COLO668 (cell line): Measurements from ENCODE around the gene PRELID1.
A peak's percentile ranks its signal among the peaks of the same experiment; 100 is the strongest.
"Not testable (repeated sequence)": the region's sequence is repeated elsewhere in the genome, so short reads cannot be mapped to it uniquely, and the experiment has no call there.

Source experiments
- DNase-seq: peaks from one replicate; lab custom pipeline; 2025; ENCODE audit not compliant: unreplicated experiment; lab: John Stamatoyannopoulos, UW

PRELID1 gene

DNA sequence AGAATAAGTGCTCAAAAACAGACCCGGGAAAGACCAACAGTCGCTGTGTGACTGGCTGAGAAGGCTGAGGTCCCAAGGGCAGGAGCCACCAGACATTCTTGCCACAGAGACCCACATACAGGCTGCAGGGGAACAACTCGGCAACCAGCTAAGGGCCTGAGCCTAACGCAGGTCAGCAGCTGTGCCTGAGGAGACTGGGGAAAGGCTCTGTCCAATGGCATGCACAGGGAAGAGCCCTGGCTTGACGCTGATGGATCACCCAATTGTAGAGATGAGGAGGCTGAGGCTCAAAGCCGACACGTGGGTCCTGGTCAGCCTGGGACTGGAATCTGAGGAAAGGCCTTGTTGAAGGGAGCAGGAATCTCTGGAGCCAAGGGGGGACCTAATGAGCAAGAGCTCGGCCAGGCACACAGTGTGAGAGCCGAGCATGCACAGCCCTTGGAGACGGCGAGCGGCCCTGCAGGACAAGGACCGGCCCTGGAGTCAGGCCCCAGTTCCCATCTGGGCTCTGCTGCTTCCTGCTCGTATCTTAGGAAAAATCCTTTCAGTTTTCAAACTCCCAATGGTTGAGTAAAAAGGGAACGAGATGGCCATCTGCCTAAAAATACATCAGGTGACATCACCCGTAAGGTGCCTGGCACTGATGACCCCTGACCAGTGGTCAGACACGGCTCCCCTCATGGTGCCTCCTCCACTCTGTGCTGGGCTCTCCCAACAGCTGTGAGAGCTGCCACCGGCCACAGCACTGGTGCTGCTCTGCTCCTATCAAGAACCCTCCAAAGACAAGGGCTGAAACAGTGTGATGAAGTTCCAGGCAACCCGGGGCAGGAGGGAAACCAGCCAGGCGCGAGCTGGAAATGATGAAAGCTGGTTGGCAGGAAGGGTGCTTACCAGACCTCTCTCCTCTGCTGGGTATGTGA, 31.4 kb downstream of the PRELID1 start:
- no peak for DNase-seq

DNA sequence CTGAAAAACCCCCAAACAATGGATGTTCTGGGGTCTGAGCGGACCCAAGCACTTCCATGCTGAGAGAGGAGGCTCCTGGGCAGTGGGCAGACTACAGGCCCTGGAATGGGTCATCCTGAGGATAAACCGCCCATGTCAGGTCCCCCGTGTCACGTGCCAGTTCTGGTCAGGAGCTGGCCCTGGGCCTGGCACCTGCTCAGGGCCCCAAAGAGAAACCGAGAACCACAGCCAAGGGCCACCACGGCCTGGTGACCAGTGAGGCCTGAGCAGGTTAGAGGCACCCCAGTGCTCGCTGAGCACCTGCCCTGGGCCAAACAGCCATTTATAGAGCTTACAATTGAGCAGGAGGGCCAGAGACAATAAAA, 32.1 kb downstream of the PRELID1 start:
- no peak for DNase-seq

DNA sequence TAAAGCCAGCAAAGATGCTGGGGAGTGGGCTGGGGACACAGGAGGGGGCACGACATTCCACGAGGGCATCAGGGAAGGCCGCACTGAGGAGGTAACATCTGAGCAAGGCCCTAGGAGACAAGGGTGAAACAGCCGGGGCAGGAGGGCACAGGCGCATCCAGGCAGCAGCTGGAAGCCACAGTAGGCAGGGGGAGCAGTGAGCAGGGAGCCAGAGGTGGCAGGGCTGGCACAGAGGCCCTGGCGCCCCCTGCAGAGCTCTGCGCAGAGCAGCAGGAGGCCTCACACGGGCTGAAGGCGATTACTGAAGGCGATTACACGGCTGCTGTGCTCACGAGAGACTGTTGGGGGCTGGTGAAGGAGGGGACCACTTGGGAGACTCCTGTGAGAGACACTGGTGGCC, 32.5 kb downstream of the PRELID1 start:
- DNase-seq: peak; percentile 21

DNA sequence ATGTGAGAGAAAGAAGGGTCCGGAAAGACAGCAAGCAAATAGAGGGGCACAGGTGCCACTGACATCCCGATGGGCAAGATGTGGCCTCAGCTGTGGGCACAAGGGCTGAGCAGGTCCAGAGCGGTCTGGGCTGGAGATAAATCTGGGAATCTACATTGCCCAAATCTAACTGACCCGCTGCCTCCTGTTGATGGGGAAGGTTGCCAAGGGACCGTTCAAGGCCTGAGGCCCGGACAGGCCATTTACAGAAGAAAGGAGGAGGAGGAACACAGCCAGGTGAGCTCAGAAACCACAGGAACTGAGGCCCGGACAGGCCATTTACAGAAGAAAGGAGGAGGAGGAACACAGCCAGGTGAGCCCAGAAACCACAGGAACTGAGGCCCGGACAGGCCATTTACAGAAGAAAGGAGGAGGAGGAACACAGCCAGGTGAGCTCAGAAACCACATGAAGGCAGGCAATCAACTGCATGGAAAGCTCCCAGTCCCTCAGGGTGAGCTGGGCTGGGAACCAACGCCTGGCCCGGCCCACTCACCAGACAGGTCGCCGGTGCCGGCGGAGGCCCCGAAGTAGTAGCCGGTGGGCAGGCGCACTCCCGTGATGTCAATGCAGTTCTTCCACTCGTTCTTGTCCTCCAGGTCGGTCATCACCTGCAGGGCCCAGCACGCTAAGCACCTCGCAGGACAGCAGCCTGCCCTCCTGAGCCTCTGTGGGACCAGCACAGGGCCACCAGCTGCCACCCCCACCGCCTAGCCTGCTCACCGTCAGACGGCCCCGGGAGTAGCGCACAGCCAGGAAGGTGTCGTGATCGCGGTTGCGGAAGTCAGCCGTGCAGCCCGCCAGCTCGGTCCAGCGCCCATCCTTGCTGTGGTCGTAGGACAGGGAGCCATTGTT, 33.2 kb downstream of the PRELID1 start:
- DNase-seq: no peak

DNA sequence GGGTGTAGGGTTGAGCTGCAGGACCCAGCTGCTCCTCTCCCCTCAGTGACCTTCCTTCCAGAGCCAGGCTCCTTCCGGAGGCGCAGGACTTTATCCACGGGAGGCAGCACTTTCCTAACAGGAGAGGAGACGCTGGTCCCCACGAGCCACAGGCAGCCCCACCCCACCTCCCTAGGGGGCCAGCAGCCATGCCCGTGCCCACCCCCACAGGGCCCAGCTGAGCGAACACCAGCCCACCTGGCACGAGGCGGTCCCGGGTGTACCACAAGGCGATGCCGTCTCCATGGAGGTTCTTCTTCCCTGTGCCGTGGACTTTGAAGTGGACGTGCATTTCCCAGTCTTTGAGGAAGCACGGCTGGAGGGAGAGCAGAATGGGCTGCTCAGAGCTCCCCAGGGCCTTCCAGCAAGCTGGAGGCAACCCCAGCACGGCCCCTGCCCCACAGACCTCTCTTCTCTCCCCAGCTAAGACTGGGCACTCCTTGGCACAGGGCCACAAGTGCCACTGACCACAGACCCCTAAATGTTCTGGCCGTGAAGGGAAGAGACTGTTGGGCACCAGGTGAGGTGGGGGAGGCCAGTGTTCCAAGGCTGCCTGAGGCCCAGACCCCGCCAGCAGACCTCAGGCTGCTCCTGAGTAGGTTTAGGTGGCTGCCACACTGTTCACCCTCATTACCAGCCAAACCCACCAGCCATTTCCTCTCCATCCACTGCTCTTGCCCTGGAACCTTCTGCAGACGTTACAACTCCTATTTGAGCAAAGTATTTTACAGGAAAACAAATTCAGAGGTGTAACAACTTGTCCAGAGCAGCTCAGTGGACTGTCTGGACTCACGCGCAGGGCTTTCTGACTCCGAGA, 34.9 kb downstream of the PRELID1 start:
- no peak for DNase-seq

DNA sequence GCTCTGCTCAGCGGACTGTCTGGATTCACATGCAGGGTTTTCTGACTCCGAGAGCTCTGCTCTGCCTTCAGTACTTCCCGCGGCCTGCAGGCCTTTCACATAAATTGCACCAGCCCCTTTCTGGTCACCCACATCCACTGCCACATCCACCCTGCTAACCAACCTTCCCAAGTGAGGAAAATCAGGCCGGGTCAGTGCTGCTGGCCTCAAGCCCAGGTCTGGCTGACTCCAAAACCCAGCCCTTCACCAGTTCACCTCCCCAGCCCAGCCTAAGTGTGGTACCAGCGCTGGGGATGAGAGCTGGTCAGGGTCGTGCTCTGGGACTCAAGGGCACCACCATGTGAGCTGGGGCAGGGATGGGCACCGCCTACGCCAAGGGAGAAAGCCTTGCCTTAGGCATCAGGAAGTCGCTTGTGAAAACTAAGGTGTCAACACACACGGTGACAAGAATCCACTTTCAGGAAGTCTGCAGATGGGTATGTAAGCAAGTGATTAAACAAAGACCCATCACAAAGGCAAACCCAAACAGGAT, 35.6 kb downstream of the PRELID1 start:
- DNase-seq: peak; percentile 4

DNA sequence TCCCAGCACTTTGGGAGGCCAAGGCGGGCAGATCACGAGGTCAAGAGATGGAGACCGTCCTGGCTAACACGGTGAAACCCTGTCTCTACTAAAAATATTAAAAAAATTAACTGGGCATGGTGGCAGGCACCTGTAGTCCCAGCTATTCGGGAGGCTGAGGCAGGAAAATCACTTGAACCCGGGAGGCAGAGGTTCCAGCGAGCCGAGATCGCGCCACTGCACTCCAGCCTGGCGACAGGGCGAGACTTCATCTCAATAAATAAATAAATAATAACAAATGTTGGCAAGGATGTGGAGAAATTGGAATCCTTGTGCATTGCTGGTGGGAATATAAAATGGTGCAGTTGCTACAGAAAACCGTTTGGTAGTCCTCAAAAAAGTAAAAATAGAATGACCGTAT, 39.4 kb downstream of the PRELID1 start:
- not testable (repeated sequence) for DNase-seq

DNA sequence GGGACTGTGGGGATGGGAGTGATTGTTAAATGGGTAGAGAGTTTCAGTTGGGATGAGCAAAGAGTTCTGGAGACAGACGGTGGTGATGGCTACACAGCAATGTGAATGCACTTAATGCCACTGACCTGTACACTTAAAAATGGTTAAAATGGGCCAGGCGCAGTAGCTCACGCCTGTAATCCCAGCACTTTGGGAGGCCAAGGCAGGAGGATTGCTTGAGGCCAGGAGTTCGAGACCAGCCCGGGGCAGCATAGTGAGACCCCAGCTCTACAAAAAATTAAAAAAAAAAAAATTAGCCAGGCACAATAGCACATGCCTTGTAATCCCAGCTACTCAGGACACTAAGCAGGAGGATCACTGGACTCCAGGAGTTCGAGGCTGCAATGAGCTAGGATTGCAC, 40.2 kb downstream of the PRELID1 start:
- DNase-seq: no peak

DNA sequence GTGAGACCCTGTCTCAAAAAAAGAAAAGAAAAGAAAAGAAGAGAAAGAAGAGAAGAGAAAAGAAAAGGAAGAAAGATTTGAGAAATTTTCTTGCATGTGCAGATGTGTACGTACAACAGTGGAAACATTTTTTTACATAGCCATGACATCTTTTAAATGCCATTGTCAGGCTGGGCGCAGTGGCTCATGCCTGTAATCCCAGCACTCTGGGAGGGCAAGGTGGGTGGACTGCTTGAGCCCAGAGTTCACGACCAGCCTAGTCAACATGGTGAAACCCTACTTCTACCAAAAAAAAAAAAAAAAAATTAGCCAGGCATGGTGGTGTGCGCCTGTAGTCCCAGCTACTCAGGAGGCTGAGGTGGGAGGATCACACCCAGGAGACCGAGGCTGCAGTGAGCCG, 41.3 kb downstream of the PRELID1 start:
- DNase-seq: no peak

DNA sequence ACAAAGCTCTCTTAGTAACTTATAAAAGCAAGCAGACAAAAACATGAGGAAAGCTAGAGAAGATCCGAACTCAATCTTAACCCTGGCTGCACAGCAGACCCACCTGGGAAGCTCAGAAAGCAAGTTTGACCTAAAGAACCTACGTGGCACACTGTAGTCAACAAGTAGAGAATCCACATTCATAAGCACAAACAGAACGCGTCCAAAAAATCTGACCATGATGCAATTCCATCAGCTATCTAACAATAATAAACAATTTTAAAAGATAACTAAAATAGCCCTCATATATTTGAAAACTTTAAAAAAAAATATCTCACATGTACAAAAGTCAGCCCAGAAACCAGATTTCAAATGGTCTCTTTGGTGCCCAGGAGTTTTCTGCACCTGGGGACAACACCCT, 43.2 kb downstream of the PRELID1 start:
- no peak for DNase-seq

DNA sequence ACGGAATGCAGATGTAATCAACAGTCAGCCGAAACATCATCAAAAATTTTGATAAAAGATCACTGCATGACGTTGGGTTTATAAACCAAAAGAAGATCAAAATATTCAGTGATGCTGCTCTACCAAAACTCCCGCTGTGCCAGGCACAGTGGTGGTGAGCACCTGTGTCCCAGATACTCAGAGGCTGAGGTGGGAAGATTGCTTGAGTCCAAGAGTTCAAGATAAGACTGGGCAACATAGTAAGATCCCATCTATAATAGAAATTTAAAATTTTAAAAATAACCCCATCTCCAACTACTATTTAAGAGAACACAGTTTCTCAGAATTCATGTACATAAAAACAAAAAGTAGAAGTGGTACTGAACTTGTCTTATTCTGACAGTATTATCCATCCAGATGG, 44.1 kb downstream of the PRELID1 start:
- no peak for DNase-seq

DNA sequence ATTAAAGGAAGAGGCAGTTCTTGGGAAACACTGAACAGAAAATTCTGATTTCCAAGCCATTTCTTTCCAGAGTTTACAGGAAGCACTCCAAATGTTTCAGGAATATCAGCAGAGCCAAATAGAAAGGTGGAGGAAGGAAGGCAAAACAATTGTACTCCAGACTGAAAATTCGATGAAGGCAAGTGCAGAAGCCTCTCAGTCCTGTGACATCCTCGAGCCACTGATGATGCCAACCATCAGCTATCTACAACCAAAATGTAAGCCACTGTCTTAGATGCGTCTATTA, 45.7 kb downstream of the PRELID1 start:
- DNase-seq: no peak

DNA sequence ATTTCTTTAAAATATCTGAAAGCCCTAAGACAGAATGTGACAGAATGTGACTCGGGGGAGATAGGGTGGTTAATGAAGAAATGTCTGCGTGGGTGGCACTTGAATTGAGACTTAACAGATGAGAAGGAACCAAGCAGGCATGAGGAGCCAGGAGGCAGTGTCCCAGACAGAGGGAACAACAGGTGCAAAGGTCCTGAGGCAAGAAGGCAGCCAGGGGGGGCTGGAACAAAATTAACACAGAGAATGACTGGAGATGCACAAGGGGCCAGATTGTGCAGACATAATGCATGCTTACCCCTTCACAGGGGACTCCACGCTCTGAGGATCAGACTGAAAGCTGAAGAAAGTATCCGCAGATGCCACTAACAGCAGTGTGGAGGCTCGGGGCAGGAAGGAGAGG, 46.2 kb downstream of the PRELID1 start:
- DNase-seq: no peak

DNA sequence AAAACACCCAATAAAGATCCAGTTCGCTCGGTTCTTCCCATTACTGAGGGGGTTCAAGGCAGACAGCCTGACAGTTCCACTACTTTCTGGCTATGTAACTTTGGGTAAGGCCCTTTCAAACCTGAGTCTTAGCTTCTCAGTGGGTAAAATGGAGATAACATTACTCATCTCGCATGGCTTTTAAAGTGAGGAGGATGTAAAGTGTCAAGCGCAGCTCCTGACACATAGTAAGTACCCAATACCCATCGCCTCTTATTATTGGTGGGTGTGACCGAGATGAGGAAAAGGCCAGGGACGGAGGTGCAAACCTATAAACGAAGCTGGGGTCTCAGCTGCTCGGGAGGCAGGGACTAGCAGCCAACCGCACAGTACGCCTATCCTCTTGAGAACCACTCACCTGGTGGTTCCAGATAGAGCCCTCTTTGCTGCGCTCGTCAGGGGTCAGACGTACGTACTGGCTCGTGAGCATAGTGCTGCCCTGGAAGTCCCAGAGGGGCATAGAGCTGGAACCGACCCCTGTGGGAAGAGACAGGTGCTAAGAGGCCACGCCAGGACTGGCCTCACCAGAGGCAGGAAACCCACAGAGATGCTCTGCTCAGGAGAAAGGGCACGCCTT, 47.3 kb downstream of the PRELID1 start:
- no peak for DNase-seq

DNA sequence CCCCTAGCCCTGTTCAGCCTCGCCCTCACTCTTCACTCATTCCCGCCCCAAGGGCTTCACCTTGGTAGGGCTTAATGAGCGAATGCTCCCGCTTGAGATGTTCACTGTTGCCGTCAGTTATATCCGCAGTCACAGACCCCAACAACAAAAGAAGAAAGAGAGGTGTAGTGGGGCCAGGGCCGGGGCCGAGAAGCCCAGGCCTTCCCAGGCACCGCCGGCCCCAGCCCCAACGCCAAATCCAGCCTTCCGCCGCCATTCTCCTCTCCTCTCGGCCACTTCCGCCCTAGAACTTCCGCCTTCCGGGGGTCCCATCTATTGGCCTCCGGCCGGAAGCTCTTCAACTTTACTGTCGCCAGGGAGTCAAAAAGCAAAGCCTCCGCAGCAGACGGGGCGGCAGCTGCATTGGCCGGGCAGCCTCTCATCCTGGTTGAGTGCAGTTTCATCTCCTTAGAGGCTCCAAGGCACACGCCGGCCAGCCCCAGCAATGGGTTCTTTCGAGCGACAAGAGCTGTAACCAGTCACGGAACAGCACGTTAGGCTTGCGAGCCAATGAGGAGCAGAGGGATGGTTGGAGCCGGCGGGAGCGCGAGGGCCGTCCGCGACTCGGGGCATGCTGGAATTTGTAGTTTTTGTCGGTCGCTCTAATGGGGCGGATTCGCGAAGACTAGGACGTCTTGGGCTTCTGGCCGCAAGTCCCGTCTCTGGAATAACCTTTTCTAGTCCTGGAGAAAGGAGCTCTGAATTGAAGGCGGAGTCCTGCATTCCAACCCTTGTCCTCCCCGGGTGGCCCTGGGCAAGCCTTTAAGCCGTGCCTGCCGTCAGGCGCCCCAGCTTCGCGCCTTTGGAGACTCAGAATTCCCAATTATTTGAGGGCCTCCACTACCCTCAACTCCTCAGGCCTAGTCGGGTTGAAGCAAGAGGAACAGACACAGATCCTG, 48.1 kb downstream of the PRELID1 start, which contains the start of gene LMAN2:
TSS of gene LMAN2 (minus strand) at position 277 of the 938 bp plus-strand sequence. CDS start at position 256, 21 bp downstream.
- DNase-seq: peak; percentile 86

DNA sequence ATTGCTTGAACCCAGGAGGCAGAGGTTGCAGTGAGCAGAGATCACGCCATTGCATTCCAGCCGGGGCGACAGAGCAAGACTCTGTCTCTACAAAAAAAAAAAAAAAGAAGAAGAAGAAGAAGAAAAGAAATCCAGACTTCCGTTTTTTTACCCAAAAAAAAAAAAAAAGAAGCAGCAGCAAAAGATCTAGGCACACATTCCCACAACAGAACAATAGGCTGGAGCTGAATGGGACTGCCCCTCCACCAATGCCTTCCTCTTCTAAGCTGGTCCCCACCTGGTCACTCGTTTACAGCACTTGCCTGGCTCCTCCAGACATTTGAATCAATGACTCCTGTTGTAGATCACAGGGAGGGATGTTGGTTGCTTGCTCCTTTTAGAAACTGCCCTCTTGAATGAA, 49.5 kb downstream of the PRELID1 start:
- no peak for DNase-seq

DNA sequence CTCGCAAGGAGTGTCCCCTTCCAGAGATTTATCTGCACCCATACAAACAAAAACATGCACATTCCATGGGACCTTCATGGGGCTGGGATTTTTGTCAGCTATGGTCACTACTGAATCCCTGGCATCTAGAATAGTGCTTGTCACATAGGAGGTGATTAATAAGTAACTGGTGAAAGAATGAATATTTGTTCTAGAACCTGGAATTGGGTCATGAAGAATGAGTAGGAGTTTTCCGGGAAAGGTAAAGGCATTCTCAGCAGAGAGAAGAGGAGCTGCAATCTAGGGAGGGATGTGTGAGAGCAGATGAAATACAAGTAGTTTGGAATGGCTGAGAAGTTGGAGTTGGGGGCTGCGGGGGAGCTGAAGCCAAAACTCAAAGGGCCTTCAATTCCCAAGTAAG, 50.7 kb downstream of the PRELID1 start:
- DNase-seq: no peak

DNA sequence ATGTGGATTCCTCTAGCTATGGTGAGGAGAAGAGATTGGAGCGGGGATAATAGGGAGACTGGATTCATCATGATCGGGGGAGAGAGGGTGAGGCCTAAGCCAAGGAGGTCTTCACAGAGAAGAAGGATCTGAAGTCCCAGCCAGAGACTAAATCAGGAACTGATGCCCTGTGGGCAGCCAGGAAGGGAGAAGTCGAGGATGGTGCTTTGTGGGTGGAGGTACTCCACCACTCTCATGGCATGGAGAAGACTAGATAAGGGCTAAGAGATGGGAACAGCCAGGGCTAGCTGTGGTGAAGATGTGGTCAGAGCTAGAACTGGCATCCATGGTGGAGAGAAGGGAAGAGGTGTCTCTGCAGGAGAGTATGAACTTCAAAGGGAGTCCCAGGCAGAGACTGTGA, 51.1 kb downstream of the PRELID1 start:
- DNase-seq: no peak

DNA sequence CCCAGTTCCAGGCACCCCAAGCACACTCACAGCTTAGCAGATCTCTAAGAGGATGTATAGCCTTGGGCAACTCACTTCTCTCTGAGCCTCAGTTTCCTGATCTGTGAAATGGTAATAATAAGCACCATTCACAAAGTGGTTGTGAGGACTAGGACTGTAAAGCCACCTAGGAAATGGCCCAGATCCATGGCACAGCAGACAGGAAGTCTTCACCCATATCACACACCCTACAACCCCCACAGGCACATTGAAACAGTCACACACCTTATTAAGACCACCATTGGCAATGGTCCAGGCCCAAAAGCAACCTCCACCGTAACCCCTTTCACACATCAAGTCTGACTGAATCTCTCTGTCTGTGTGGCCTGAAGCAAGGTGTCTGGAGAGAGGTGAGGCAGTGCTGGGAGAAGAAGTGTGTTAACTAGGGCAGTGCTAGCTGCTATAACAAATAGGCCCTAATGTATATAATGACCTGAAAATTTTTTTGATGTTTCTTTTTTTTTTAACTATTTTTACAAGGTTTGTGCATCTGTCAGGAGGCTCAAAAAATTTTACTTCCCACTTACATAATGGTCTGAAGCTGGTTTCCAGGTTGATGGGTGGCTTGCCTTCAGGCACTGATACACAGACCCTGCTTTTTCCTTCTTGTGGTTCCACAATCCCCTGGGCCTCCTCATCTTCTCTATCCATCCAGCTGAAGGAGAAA, 51.7 kb downstream of the PRELID1 start:
- DNase-seq: no peak
